A172 (cell line): ENCODE results near the gene FKBP5. TPM values are rescaled to one million over a fixed set of nuclear protein-coding genes. Genes with fewer than 3 reads are reported as not detected.
"Not testable (repeated sequence)": the region's sequence is repeated elsewhere in the genome, so short reads cannot be mapped to it uniquely, and the experiment has no call there.

ENCODE experiments used
- DNase-seq: peaks from one replicate; pipeline ENCODE4 v3.0.0-alpha.2; 2015; ENCODE audit warnings: low spot score
- total RNA-seq: library from RNA; depleted of rRNA; stranded (reverse); fragments of >200 nt; shearing (Covaris generic); gene quantifications from 2 replicates; pipeline ENCODE4 v1.2.3, GENCODE V29; 2014

FKBP5 gene
- total RNA-seq, 1 experiment from 2014 or later: 8.3 TPM

GRCh38 chr6:35691027-35691824, 2.5 kb upstream of the FKBP5 start:
- DNase-seq: no peak

GRCh38 chr6:35690484-35690883, 1.8 kb upstream of the FKBP5 start:
- no peak for DNase-seq

- DNase-seq: not testable (repeated sequence)
Observed at GRCh38 chr6:35690006-35690405, 1.3 kb upstream of the FKBP5 start.

GRCh38 chr6:35687658-35688604, 784 bp downstream of the FKBP5 start:
- no peak for DNase-seq

- DNase-seq: no peak
Observed at GRCh38 chr6:35686873-35687555, 1.7 kb downstream of the FKBP5 start.

- DNase-seq: no peak
Observed at GRCh38 chr6:35686436-35686835, 2.3 kb downstream of the FKBP5 start.

GRCh38 chr6:35683267-35683666, 5.4 kb downstream of the FKBP5 start:
- DNase-seq: no peak

- DNase-seq: no peak
Observed at GRCh38 chr6:35681298-35681697, 7.4 kb downstream of the FKBP5 start.

GRCh38 chr6:35679399-35679798, 9.3 kb downstream of the FKBP5 start:
- DNase-seq: no peak

GRCh38 chr6:35678814-35679213, 9.9 kb downstream of the FKBP5 start:
- no peak for DNase-seq

GRCh38 chr6:35678021-35678654, 10.6 kb downstream of the FKBP5 start:
- DNase-seq: no peak

- no peak for DNase-seq
Observed at GRCh38 chr6:35677456-35677855, 11.3 kb downstream of the FKBP5 start.

GRCh38 chr6:35675871-35676459, 12.8 kb downstream of the FKBP5 start:
- DNase-seq: no peak

- no peak for DNase-seq
Observed at GRCh38 chr6:35674594-35674993, 14.1 kb downstream of the FKBP5 start.

- DNase-seq: no peak
Observed at GRCh38 chr6:35673755-35674154, 15.0 kb downstream of the FKBP5 start.

GRCh38 chr6:35673284-35673666, 15.4 kb downstream of the FKBP5 start:
- DNase-seq: not testable (repeated sequence)

- not testable (repeated sequence) for DNase-seq
Observed at GRCh38 chr6:35670453-35670852, 18.3 kb downstream of the FKBP5 start.

- DNase-seq: no peak
Observed at GRCh38 chr6:35669451-35670045, 19.2 kb downstream of the FKBP5 start.

- DNase-seq: no peak
Observed at GRCh38 chr6:35668744-35669450, 19.8 kb downstream of the FKBP5 start.

- no peak for DNase-seq
Observed at GRCh38 chr6:35668096-35668495, 20.6 kb downstream of the FKBP5 start.
